ENCODE measurements around the gene NSFL1C. TPM values are rescaled to one million over a fixed set of nuclear protein-coding genes. Genes with fewer than 3 reads are reported as not detected.
A peak's percentile ranks its signal among the peaks of the same experiment; 100 is the strongest.

NSFL1C gene
- total RNA-seq, 3 donors from 2014 or later = 70.3 to 84.1 (median 80.0) TPM

GRCh38 chr20:1490643-1491195 lies 24.1 kb upstream of the NSFL1C start:
- H3K4me1 ChIP-seq (ENCODE audit: low read depth) = no peaks in the 10 kb centered on the region
- no peaks in the 10 kb centered on the region for H3K9me3 ChIP-seq
- H3K4me3 ChIP-seq = no peak overlapping the region
- TF ChIP-seq CTCF (IDR thresholded peaks at IDR 0.05) = no peak
- intact Hi-C loops (cut with DNase I, micrococcal nuclease) = no loop called here
- no peaks in the 10 kb centered on the region for H3K36me3 ChIP-seq (ENCODE audit: low read depth)
- ATAC-seq = no peak
- no peak for DNase-seq

- Histone ChIP-seq H3K4me1 (ENCODE audit: low read depth) (no peaks in the 10 kb centered on the region), H3K36me3 (ENCODE audit: low read depth) (no peaks in the 10 kb centered on the region), H3K4me3 (no peak overlapping the region), H3K9me3 (no peaks in the 10 kb centered on the region)
- DNase-seq = no peak
- intact Hi-C loops (cut with DNase I, micrococcal nuclease) = no loop called here
- peak; percentile 40 for ATAC-seq
- no peak for TF ChIP-seq CTCF (IDR thresholded peaks at IDR 0.05)
These were observed 23.3 kb upstream of the NSFL1C start for GRCh38 chr20:1489764-1490436.

GRCh38 chr20:1489325-1489724 lies 22.7 kb upstream of the NSFL1C start:
- Histone ChIP-seq H3K4me3 (no peak overlapping the region), H3K36me3 (ENCODE audit: low read depth) (no peaks in the 10 kb centered on the region), H3K4me1 (ENCODE audit: low read depth) (no peaks in the 10 kb centered on the region), H3K9me3 (no peaks in the 10 kb centered on the region)
- no peak for TF ChIP-seq CTCF (IDR thresholded peaks at IDR 0.05)
- DNase-seq (no peak), ATAC-seq (peak; percentile 10)
- intact Hi-C loops (cut with DNase I, micrococcal nuclease) = no loop called here

- no peak for TF ChIP-seq CTCF (IDR thresholded peaks at IDR 0.05)
- DNase-seq (no peak), ATAC-seq (no peak)
- H3K4me3 ChIP-seq = no peak overlapping the region
- no peaks in the 10 kb centered on the region for H3K9me3 ChIP-seq
- intact Hi-C loops (cut with DNase I, micrococcal nuclease) = no loop called here
- no peaks in the 10 kb centered on the region for H3K36me3 ChIP-seq (ENCODE audit: low read depth)
- H3K4me1 ChIP-seq (ENCODE audit: low read depth) = no peaks in the 10 kb centered on the region
These were observed 19.9 kb upstream of the NSFL1C start for GRCh38 chr20:1486566-1486965.

GRCh38 chr20:1484438-1485116 lies 17.9 kb upstream of the NSFL1C start:
- no peak for DNase-seq

More at GRCh38 chr20:1484438-1485116, 17.9 kb upstream of the NSFL1C start:
- intact Hi-C loops (cut with DNase I, micrococcal nuclease) = no loop called here
- H3K36me3 ChIP-seq (ENCODE audit: low read depth) = no peaks in the 10 kb centered on the region
- no peaks in the 10 kb centered on the region for H3K4me1 ChIP-seq (ENCODE audit: low read depth)
- no peak for TF ChIP-seq CTCF (IDR thresholded peaks at IDR 0.05)
- ATAC-seq = no peak
- no peaks in the 10 kb centered on the region for H3K9me3 ChIP-seq
- no peak overlapping the region for H3K4me3 ChIP-seq
